K562 (cell line): Measurements from ENCODE around the gene SLC4A11. TPM values are rescaled to one million over a fixed set of nuclear protein-coding genes. Genes with fewer than 3 reads are reported as not detected.

Experiments
- ATAC-seq: fragments of 200-7000 bp; cut with Tn5 transposase; 3 replicates; pipeline ENCODE4 v1.9.1; 2020; ENCODE audit warnings: moderate library complexity
- BruUV-seq: library from RNA; stranded (reverse); fragments of 400-500 nt; replicated peaks from 2 replicates; lab custom pipeline; 2021; lab: Mats Ljungman, UMichigan
- CTCF ChIA-PET: fragments of 300-600 bp; formaldehyde crosslinking; extraction: SDS; loops from one replicate; lab custom pipeline; 2021; ENCODE audit warnings: low intra/inter-chr PET ratio; lab: Yijun Ruan, JAX
- POLR2A ChIA-PET: fragments of 300-600, 350-650 bp; sonication (Branson Sonifier 250); formaldehyde crosslinking; extraction: SDS; loops from one replicate; lab custom pipeline; 2021; ENCODE audit warnings: antibody characterized with exemption, inconsistent platforms; lab: Yijun Ruan, JAX
- DNase-seq, 4 experiments: peaks; one replicate each; pipeline versions ENCODE4 v3.0.0 to v3.0.0-alpha.2; 2011 to 2018; ENCODE audit warnings: low spot score in 3 of 4, mixed read lengths in 3 of 4; ENCODE audit errors: extremely low read depth in 1 of 4
- FAIRE-seq: peaks from 2 replicates; lab custom pipeline; 2011; peaks lifted over from hg19 to GRCh38; lab: Jason Lieb, UNC
- H2AFZ ChIP-seq: 2 replicates; pipeline ENCODE4 v1.6.0; 2011; ENCODE audit warnings: low read depth, low read length, control low read depth, inconsistent platforms
- H3K27ac ChIP-seq: fragments of 200-600 bp; 3 replicates; pipeline ENCODE4 v1.8.0; 2011; ENCODE audit warnings: low read depth, mild to moderate bottlenecking, control low read depth, inconsistent platforms, low read length, moderate library complexity, mixed read lengths; ENCODE audit errors: extremely low read depth
- H3K27me3 ChIP-seq, 2 experiments: fragments of 300-600 bp in 1 of 2; 2 replicates in 1 of 2; 3 replicates in 1 of 2; pipeline versions ENCODE4 v1.6.0 to v1.8.0; 2011; ENCODE audit warnings: inconsistent platforms in 2 of 2, low read length in 2 of 2, mild to moderate bottlenecking in 1 of 2, mixed read lengths in 1 of 2, moderate library complexity in 1 of 2; ENCODE audit not compliant: control insufficient read depth in 2 of 2, insufficient read depth in 2 of 2
- H3K36me3 ChIP-seq: fragments of 300-600 bp; 3 replicates; pipeline ENCODE4 v1.8.0; 2011; ENCODE audit warnings: mild to moderate bottlenecking, low read length, inconsistent platforms; ENCODE audit not compliant: control insufficient read depth, insufficient read depth
- H3K4me1 ChIP-seq, 2 experiments: fragments of 200-600 bp in 1 of 2; replicated peaks in 1 of 2; 2 replicates in 1 of 2; 3 replicates in 1 of 2; pipeline versions ENCODE4 v1.5.1 to v1.8.0; 2011; ENCODE audit warnings: inconsistent platforms in 2 of 2, low read length in 2 of 2, mild to moderate bottlenecking in 1 of 2, mixed read lengths in 1 of 2, moderate library complexity in 1 of 2; ENCODE audit not compliant: control insufficient read depth in 2 of 2, insufficient read depth in 2 of 2
- H3K4me2 ChIP-seq: 2 replicates; pipeline ENCODE4 v1.6.1; 2011; ENCODE audit warnings: low read length, control low read depth, inconsistent platforms, mixed read lengths; ENCODE audit not compliant: insufficient read depth
- H3K4me3 ChIP-seq: fragments of 200-600 bp; sonication (generic), shearing (Covaris generic); 2 replicates; pipeline ENCODE4 v1.5.1; 2016; ENCODE audit warnings: control low read depth, inconsistent platforms
- H3K79me2 ChIP-seq: fragments of 200-600 bp; 3 replicates; pipeline ENCODE4 v1.8.0; 2011; ENCODE audit warnings: low read length, inconsistent platforms; ENCODE audit not compliant: control insufficient read depth, insufficient read depth
- H3K9ac ChIP-seq, 2 experiments: 2 replicates each; pipeline versions ENCODE4 v1.6.0 to v1.6.1; 2011; ENCODE audit warnings: low read depth in 2 of 2, low read length in 2 of 2, control low read depth in 1 of 2, inconsistent platforms in 1 of 2, mild to moderate bottlenecking in 1 of 2, mixed read lengths in 1 of 2; ENCODE audit not compliant: insufficient read depth in 1 of 2
- H3K9me1 ChIP-seq: one replicate; pipeline ENCODE4 v1.6.0; 2011; ENCODE audit warnings: inconsistent platforms, mild to moderate bottlenecking, low read length, moderate library complexity; ENCODE audit not compliant: control insufficient read depth, insufficient read depth
- H3K9me3 ChIP-seq: replicated peaks from 2 replicates; pipeline ENCODE4 v1.5.1; 2011; ENCODE audit warnings: low read depth, low read length, inconsistent platforms; ENCODE audit not compliant: control insufficient read depth, insufficient read depth
- H4K20me1 ChIP-seq: replicated peaks from 2 replicates; pipeline ENCODE4 v1.6.1; 2011; ENCODE audit warnings: low read length, inconsistent platforms, mixed read lengths; ENCODE audit not compliant: control insufficient read depth, insufficient read depth
- KLF6 ChIP-seq: fragments of 250-450 bp; sonication (Bioruptor Pico); IDR thresholded peaks from 2 replicates; pipeline ENCODE4 v1.4.0; 2020; ENCODE audit warnings: mild to moderate bottlenecking, moderate library complexity, borderline replicate concordance
- NCOA4 ChIP-seq: fragments of 450-650 bp; IDR thresholded peaks from 2 replicates; pipeline ENCODE4 v1.6.1; 2018; ENCODE audit warnings: mild to moderate bottlenecking; ENCODE audit not compliant: partially characterized antibody
- NR3C1 ChIP-seq: sonication (generic); formaldehyde crosslinking; IDR thresholded peaks from 2 replicates; pipeline ENCODE4 v1.8.1; 2022; ENCODE audit warnings: missing genetic modification reagents
- PML ChIP-seq: IDR thresholded peaks from 2 replicates; pipeline ENCODE4 v1.6.1; 2012; ENCODE audit warnings: low read length, inconsistent platforms
- RBFOX2 ChIP-seq: fragments of 200-400 bp; formaldehyde crosslinking; IDR thresholded peaks from 2 replicates; pipeline ENCODE4 v1.6.1; 2017; ENCODE audit warnings: low read depth, mild to moderate bottlenecking, low read length, moderate library complexity
- U2AF2 ChIP-seq: fragments of 200-400 bp; formaldehyde crosslinking; optimal IDR thresholded peaks from 2 replicates; pipeline ENCODE3; 2017; ENCODE audit warnings: low read depth, mild to moderate bottlenecking, low read length
- ZNF253 ChIP-seq: fragments of 250-450 bp; sonication (Bioruptor Pico); conservative IDR thresholded peaks from 2 replicates; pipeline ENCODE4 v1.6.1; 2021; ENCODE audit warnings: mild to moderate bottlenecking
- ZNF324 ChIP-seq: fragments of 250-450 bp; sonication (Bioruptor Pico); IDR thresholded peaks from 2 replicates; pipeline ENCODE4 v1.4.0; 2020; ENCODE audit warnings: mild to moderate bottlenecking
- WGBS: fragments of 100-300 bp; shearing (Covaris generic); methylation state at CpG from one replicate; pipeline ENCODE4 v1.1.6; 2016; ENCODE audit warnings: low coverage, mixed read lengths; ENCODE audit not compliant: insufficient coverage; ENCODE audit errors: missing lambda C conversion rate; 5-methylcytosine and 5-hydroxymethylcytosine counted together
- in situ Hi-C: fragments of 300-500 bp; cut with MboI; formaldehyde crosslinking; loops from 4 replicates; pipeline ENCODE4 v1.15.0; 2018; ENCODE audit warnings: inconsistent platforms, mixed read lengths
- intact Hi-C: fragments of 100-400 bp; cut with micrococcal nuclease; formaldehyde crosslinking; loops from 2 replicates; pipeline ENCODE4 v1.14.2; 2022
- polyA plus RNA-seq, 8 experiments: library from polyadenylated mRNA; depleted of rRNA in 4 of 8; stranded (reverse) in 5 of 8; unstranded in 3 of 8; fragments of >200 nt; fragmentation: Nextera tagmentation in 2 of 8; fragmentation: Illumina TruSeq in 1 of 8; extraction: Ambion mirVana in 2 of 8; extraction: Trizol in 1 of 8; gene quantifications; 2 replicates each; pipeline versions ENCODE4 v1.2.1 to v1.2.3, GENCODE V29; 2011 to 2014; ENCODE audit warnings: inconsistent platforms in 1 of 8, missing spikeins in 1 of 8
- total RNA-seq, 7 experiments: library from RNA; depleted of rRNA in 6 of 7; stranded (reverse); fragments of >200 nt in 6 of 7; fragmentation: Illumina TruSeq in 2 of 7; extraction: Trizol in 2 of 7; gene quantifications; 2 replicates each; pipeline versions ENCODE4 v1.2.1 to v1.2.3, GENCODE V29; 2011 to 2021; ENCODE audit warnings: low replicate concordance in 1 of 7
- TF ChIP-seq, protein P1 (sequence below): fragments of 450-650 bp; IDR thresholded peaks from 2 replicates; pipeline ENCODE4 v1.6.1; 2016
- TF ChIP-seq, protein P2 (sequence below), 2 experiments: fragments of 450-650 bp in 1 of 2; sonication (generic) in 1 of 2; formaldehyde crosslinking; conservative IDR thresholded peaks; 2 replicates each; pipeline versions ENCODE4 v1.4.0 to v1.8.1; 2020 to 2022; ENCODE audit warnings: mild to moderate bottlenecking in 1 of 2, missing genetic modification reagents in 1 of 2

The SLC4A11 gene
- total and polyA plus RNA-seq, 9 of the 15 experiments (the other 6 are each of a cell fraction or from before 2014, with no cell fraction given): 0.10 to 2.0 (median 0.20) TPM

DNA sequence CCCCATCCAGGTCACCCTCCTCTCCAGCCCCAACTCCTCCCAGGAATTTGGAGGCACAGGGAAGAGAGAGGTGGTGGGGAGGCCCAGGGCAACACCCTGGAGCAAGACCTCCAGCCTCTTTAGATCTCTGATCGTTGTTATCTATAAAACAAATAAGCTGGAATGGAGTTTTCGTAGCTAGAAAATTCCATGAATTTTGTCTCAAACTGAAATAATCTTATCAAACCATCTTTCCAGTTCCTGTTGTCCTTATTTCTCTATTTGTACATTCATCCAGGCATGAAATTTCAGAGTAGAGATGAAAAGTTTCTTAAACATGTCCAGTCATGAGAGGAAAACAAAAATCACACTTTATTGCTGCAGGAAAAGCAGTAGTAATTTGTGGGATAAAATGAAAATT is 6.2 kb upstream of the SLC4A11 start:
- Histone ChIP-seq H2AFZ (no peak overlapping the region), H3K4me2 (no peak overlapping the region), H3K9me1 (no peaks in the 10 kb centered on the region), H3K9ac (no peak overlapping the region), H3K27ac (no peak overlapping the region), H3K79me2 (no peaks in the 10 kb centered on the region), H4K20me1 (peaks cover under 1% of the 10 kb centered on the region; the same call in 1 of the 2 replicates), H3K27me3 (peaks cover 2 to 31% of the 10 kb centered on the region in 2 experiments; a peak in 3 of 5 replicates), H3K9me3 (no peaks in the 10 kb centered on the region), H3K4me3 (no peak overlapping the region), H3K4me1 (peaks cover 0 to 10% of the 10 kb centered on the region in 2 experiments; a peak in 3 of 5 replicates), H3K36me3 (no peaks in the 10 kb centered on the region)
- ATAC-seq (no peak), FAIRE-seq (no peak), DNase-seq (no peak)
- POLR2A ChIA-PET: no interaction called here
- no TSS peak for BruUV-seq
- in situ Hi-C loops: no loop called here
- intact Hi-C loops: no loop called here
- whole genome bisulfite sequencing: 0% methylated on average over 2 of the region's 2 CpGs
- TF ChIP-seq NCOA4 (no peak), NR3C1 (CRISPR knock-in tag) (no peak), ZNF324 (CRISPR knock-in tag) (no peak), U2AF2 (no peak), ZNF253 (CRISPR knock-in tag) (no peak), RBFOX2 (no peak), KLF6 (CRISPR knock-in tag) (no peak), PML (no peak)
- TF ChIP-seq, protein P1, sequence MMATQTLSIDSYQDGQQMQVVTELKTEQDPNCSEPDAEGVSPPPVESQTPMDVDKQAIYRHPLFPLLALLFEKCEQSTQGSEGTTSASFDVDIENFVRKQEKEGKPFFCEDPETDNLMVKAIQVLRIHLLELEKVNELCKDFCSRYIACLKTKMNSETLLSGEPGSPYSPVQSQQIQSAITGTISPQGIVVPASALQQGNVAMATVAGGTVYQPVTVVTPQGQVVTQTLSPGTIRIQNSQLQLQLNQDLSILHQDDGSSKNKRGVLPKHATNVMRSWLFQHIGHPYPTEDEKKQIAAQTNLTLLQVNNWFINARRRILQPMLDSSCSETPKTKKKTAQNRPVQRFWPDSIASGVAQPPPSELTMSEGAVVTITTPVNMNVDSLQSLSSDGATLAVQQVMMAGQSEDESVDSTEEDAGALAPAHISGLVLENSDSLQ: no peak
- TF ChIP-seq, protein P2, sequence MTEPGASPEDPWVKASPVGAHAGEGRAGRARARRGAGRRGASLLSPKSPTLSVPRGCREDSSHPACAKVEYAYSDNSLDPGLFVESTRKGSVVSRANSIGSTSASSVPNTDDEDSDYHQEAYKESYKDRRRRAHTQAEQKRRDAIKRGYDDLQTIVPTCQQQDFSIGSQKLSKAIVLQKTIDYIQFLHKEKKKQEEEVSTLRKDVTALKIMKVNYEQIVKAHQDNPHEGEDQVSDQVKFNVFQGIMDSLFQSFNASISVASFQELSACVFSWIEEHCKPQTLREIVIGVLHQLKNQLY (CRISPR knock-in tag; conservative IDR thresholded peaks at IDR 0.05): no peak
- CTCF ChIA-PET: no interaction called here
